Left renal cortex interstitium (tissue), 4 donors: Measurements from ENCODE around the gene TK2. TPM values are rescaled to one million over a fixed set of nuclear protein-coding genes. Genes with fewer than 3 reads are reported as not detected.
"Not testable (repeated sequence)": the region's sequence is repeated elsewhere in the genome, so short reads cannot be mapped to it uniquely, and the experiment has no call there.

Experiments
- DNase-seq, 4 donors: peaks; one replicate each; pipeline ENCODE4 v3.0.0-alpha.2; 2013; ENCODE audit warnings: low read depth in 4 of 4, low spot score in 2 of 4, missing footprints in 1 of 4
- polyA plus RNA-seq, 4 donors: library from polyadenylated mRNA; unstranded; fragments of 120-200 nt; gene quantifications; one replicate each; pipeline ENCODE4 v1.2.1, GENCODE V29; 2013; ENCODE audit not compliant: insufficient read length in 4 of 4

The TK2 gene
- polyA plus RNA-seq, 4 donors: 32.4 to 42.8 (median 36.2) TPM

DNA sequence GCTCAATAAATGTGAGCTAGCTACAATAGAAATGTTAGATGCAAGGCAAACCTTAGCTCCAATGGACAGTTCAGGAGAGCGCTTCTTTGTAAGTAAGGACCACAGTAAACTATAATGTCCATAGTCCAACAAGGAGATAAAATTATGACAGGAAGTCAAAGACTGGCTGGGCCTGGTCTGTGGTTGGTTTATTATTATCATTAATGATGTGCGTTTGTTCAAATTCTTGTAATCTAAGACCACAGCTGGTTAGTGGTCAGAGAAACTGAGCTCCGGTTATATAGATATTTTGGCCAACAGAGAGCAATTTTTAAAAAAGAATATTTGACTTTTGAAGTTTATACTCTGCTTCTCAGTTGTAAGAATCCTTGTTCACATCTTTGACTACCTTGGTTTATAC, 24.6 kb upstream of the TK2 start:
- DNase-seq: no peak

DNA sequence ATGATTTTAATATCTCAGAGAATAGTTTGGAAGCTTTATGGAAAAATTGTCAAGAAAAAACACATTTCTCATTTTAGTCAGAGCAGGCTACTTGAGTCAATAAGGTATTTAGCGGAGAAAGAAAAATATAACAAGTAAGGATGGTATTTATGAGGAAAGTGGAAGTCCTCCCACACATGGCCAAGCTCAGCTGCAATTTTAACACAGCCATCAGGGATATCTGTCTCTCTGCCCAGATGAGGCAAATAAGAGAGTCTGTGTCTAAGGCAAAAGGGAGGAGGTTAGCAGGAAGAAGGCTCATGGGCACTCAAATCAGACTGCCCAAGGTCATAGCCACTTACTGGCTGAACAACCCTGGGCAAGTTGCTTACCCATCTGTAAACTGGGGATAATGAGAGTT, 24.2 kb upstream of the TK2 start:
- DNase-seq: no peak

DNA sequence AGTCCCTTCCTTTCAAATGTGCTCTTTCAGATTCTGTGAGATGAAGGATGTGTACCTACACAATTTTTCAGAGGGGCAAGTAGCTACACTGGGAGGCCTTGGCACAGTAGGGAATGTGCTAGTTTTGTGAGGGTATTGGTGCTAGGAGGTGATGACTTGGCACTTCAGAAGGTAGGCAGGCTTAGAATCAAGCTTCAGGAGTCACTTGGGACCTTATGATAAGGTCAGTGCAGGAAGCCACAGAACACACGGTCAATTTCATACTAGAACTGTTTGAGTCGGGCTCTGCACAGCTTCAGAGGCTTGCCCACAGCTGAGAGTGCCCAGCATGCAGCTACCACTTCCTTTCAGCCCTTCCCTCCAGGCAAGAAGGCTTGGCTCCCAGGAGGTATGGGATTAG, 22.4 kb upstream of the TK2 start:
- DNase-seq: no peak

DNA sequence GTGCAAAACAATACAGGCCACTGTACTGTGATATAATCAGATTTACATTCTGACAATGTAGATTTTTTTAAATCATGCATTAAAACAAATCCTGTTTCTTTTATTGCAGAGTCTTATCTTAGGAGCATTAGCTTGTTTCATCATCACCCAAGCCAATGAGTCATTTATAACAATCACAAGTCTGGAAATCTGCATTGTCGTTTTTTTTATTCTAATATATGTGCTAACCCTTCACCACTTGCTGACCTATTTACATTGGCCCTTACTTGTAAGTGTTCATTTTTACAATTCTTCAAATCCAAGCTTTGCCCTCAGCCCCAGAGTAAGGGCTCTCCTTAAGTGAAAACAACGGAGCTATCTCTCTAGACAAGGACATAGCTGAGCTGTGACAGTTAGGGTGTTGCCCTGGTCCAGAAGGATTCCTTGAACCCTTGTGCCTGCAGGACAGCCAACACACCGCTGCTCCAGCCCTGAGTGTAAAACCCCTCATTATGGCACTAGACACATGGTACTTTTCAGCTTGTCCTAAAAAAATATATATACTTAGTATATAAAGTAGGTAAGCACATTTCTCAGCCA, 20.0 kb upstream of the TK2 start:
- no peak for DNase-seq

DNA sequence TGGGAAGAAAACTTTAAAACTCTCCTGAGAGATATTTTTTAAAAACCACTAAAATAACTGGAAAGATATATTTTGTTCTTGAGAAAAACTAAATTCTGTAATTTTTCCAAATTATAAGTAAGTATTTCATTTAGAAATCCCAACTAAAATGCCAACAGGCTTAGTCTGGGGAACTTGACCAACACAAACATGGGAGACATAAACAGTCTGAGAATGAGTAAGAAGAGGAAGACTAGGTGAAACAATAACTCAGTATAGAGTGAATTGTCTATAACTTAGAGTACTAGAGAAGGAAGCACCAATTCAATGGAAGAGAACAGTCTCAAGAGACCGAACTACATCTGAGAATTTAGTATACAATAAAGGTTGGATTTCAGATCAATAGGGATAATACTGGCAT, 19.2 kb upstream of the TK2 start:
- no peak for DNase-seq

DNA sequence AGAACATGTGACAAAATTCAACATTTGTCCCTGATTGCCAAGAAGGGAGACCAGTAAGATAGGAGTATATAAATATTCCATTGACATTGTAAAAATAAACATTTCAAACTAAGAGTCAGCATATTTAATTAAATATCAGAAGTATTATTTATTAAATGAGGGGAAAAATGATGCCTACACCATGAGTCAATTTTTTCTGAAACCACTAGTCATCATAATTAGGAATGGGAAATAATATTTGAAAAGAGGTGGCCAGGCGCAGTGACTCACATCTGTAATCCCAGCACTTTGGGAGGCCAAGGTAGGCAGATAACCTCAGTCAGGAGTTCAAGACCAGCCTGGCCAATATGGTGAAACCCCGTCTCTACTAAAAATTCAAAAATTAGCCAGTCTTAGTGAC, 18.4 kb upstream of the TK2 start:
- DNase-seq: no peak

DNA sequence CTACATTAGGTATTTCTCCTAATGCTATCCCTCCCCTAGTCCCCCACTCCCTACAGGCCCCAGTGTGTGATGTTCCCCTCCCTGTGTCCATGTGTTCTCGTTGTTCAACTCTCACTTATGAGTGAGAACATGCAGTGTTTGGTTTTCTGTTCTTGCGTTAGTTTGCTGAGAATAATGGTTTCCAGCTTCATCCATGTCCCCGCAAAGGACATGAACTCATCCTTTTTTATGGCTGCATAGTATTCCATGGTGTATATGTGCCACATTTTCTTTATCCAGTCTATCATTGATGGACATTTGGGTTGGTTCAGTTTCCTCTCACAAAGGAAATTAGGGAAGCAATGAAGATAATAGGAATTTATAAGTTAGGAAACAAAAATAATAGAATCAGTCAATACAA, 17.3 kb upstream of the TK2 start:
- not testable (repeated sequence) for DNase-seq

DNA sequence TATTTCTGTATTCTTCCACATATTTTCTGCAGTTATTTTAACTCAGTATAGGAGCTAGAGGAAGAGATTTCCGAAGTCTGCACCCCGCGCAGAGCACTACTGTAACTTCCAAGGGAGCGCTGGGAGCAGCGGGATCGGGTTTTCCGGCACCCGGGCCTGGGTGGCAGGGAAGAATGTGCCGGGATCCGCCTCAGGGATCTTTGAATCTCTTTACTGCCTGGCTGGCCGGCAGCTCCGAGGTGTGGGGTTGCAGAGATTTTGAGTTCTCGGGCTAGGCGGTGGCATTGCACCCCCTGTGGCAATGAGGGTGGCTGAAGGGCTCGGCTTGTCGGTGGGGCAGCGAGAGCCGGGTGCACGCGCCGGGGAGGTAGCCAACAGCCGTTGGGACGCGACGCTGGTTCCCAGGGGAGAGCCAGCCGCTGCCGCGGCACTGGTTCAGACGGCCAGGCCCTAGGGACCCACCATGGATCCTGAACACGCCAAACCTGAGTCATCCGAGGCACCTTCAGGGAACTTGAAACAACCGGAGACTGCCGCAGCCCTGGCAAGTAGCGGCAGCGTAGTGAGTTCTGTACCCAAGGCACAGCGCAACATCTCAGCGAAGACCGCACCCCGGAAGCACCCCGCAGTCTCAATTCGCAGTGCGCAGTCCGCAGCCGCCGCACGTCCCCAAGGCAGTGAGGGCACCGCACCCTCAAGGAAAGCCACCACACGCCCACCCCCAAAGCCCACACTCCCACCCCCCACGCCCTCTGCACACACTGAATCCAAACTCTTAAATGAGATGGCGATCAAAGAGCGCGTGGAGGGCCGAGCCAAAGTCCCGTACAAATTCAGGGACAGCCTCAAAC, 16.4 kb upstream of the TK2 start, which contains the start of gene CMTM1:
Gene CMTM1 (plus strand): TSS at position 389 of the 851 bp plus-strand sequence. CDS start 75 bp downstream, at position 464.
- no peak for DNase-seq

DNA sequence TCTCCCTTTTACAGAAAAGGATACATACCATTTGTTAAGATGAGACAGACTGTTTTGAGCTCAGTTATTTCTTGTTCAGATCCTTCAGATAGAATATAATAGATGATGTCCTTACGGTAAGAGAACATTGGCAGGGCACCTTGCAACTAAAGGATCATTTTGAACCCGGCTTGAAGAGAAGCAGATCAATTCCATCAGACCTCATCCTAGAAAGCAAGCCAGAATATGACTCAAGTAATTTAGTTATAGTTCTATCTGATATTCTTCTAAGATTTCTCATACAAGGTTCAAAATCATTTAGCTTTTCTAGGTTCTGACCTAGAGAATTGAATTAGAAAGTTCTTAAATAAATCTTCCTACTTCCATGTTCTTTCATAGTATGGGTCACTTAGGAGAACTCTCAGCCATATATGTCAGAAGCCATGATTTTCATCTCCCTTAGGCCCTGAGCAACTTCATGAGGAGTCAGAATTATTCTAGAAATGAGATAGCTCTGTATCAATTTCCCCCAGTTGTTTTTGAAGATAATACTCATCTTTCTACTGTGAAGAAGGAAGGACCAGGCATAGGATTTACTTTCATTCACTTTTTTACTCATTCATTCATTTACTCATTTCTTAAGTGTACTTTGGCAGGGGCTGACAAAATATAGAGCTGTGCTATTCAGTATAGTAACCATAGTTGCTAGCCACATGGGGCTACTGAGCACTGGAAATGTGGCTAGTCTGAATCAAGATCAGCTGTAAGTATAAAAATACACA, 13.8 kb upstream of the TK2 start:
- DNase-seq: no peak

DNA sequence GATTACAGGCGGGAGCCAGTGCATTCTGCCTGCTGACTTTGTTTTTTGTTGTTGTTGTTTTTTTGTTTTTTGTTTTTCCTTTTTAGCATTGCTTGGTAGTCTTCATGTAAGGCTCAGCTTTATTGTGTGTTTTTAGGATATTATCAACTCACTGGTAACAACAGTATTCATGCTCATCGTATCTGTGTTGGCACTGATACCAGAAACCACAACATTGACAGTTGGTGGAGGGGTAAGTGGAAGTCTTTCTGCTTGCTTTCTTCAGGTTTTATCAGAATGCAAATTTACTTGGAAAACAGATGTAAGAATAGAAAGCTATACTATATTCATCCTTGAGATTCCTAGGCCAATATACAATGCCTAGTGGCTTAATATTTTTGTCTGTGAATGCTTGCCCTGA, 13.1 kb upstream of the TK2 start:
- no peak for DNase-seq

DNA sequence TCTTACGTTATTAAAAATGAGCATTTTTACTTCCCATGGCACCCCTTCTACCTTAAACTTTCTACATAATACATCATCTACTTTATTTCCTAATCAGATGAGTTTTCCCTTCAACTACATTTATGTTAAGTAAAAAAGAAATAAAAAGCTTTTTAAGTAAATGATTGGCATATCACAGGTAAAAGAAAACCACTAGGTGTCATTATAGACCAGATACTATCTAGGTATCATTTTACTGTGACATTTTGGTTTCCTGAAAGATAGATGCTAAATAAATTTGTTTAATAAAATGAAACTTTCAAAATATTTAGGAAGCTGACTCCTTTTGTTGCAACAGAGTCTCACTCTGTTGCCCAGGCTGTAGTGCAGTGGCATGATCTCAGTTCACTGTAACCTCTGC, 12.5 kb upstream of the TK2 start:
- no peak for DNase-seq

DNA sequence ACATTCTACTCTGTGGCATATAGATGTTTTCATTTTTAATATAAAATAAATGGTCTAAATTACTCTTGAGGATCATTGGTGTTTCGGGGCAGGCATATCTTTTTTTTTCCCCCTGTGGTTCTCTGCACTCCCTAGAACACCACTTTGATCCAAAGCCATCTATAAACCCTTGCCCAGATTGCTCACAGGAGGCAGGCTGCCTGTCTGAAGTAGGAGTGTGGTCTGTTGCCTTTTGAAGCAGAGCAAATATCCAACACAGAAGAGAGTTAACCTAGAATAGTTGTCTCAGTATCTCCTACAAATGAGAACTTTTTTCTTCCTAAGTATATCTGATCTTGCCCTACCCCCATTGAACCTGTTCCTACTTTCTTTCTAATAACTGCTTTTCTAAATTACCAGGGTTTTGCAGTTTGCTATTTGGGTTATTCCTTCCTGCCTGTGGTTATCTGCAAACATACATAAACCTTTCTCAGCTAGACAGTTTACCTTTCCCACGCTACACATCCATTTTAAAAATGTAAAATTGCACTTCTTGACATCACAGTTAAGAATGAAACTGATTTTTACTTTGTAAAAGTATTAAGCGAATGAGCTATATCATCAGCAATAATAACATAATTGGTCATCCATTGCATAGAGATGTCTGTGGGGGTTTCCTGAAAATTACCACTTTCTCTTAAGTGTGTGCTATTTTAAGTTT, 11.6 kb upstream of the TK2 start:
- no peak for DNase-seq

DNA sequence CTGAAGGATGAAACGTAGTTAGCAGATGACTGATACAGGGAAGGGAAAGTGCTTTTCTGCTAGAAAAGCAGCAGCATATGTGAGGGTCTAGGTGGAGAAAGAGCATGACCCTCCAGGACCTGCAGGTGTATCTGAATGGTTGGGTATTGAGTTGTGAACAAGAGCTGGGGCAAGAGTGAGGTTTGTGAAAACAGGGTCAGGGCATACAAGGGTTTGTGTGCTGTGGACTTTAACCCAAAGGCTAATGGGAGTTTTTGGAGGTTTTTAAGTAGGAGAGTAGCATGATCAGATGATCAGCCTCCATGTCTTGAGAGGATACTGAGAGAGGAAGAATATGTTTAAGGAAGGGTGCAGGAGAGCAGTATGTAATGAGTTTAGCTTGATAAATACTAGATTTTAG, 10.2 kb upstream of the TK2 start:
- DNase-seq: no peak

DNA sequence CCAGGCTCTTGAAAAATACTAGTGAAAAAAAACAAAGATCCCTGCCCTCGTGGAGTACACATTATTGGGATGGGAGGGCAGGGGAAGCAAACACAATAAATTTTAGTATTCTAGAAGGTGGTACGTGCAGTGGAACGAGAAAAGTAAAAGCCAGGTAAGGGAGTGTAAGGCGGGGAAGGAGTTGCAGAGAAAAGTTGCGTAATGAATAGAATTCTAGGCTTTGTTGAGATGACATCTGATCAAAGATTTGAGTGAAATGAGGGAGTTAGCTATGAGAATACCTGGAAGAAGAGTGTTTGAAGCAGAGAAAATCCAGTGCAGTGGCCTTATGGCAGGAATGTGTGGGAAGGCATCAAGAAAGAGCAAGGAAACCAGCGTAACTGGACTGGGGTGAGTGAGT, 4.6 kb upstream of the TK2 start:
- DNase-seq: no peak

DNA sequence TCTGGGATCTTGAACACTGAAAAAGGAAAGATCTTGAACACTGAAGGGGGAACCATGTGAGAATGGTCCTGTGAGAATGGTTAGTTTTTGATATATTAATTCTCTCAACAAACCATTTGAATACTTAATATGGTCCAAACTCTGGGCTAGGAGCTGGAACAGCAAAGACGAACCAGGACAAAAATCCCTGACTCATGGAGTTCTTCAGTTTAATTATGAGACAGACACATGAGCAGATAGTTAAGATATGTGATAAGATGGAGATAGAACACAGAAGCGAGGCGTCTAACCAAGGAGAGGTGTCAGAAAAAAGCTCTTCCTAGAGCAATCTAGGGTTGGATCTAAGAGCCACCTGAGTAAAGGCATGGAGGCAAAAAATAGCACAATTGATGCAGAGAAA, 4.1 kb upstream of the TK2 start:
- DNase-seq: no peak

DNA sequence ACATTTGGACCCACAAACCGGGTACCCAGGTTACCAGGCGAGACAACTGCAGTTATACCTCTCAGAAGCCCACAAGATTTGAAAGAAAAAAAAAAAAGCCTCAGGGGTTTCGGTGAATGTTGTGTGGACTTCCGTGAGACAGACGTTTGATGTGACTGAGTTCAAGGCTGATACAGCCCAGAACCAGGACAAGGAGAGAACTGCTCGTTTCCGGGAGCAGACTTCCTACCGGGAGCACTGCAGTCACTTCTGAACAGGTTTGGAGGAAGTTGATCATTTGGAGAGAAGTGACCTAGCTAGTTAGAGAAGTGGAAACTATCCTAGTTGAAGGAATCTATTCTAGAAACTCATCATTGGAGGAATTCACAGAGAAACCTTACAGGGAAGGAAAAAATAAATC, 3.3 kb upstream of the TK2 start:
- DNase-seq: no peak

DNA sequence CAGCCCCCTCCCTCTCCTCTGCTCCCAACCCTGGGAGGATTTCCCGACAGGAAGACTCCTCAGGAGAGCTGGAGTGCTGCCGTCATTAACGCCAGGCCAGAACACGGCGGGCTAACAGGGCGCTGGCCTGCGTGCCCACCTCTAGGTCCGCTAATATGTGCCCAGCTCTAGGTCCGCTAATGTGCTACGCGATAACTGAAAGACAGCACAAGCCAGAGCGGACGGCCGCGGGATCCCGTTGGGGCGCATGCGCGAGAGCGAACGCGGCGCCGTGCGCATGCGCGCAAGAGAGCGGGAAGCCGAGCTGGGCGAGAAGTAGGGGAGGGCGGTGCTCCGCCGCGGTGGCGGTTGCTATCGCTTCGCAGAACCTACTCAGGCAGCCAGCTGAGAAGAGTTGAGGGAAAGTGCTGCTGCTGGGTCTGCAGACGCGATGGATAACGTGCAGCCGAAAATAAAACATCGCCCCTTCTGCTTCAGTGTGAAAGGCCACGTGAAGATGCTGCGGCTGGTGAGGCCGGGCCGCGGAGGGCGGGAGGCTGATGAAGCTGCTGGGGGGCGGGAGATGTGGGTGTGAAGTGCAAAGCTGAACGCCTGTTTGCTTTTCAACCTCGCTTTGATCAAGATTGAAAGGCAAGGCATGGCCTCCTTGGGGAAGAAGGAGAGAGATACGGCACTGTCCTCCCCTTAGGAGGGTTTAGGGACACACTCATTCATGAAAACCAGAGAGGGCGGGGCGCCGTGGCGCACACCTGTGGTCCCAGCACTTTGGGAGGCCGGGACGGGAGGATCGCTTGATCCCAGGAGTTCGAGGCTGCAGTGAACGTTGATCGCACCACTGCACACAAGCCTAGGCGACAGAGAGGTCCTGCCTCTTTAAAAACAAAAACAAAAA, 2.6 kb upstream of the TK2 start, which contains the start of gene CKLF:
Gene CKLF (plus strand): TSS at position 291 of the 892 bp plus-strand sequence. CDS start 140 bp downstream, at position 431.
- DNase-seq: peak; percentile 85 to 93 (median 86)

DNA sequence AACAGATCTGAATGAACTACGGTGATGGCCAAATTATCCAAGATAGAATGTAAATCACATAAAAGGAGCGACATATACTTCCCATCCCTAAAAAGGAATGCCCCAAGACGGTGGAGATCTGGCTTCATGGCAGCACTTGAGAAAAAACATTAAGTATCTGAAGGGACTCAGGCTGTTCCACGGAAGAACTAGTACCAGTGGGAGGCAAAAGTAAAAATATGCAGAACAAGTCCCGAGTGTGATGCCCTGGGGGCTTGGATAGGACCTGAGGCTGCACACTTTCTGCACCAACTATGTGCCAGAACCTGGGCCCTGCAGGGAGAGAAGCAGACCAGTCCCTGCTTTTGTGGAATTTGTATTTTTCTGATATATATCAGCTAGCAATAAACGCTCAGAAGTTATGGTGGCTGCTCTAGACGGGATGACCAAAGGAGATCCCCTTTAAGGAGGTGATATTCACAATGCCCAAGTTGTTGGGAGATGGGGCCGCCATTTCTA, 1.9 kb upstream of the TK2 start:
- no peak for DNase-seq

DNA sequence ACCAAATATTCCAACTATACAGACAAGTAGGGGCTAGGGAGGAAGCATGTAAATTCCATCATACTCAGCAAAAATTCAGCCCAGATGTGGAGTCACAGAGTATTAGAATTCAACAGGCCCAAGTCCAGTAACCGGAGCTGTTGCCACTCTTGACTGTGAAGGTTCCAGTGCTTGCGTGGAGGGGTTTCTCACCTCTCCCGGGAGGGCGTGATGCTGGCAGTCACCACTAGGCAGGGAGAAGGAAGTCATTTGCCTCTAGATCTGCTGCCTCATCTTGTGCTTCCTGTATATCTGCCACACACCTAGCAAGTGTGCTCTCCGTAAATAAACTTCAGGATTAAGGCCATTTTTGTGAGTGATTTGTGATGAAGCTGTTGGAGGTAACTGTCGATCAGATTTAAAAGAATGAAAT, 1.4 kb upstream of the TK2 start:
- peak in 1 of 4 donors; percentile 11 for DNase-seq

DNA sequence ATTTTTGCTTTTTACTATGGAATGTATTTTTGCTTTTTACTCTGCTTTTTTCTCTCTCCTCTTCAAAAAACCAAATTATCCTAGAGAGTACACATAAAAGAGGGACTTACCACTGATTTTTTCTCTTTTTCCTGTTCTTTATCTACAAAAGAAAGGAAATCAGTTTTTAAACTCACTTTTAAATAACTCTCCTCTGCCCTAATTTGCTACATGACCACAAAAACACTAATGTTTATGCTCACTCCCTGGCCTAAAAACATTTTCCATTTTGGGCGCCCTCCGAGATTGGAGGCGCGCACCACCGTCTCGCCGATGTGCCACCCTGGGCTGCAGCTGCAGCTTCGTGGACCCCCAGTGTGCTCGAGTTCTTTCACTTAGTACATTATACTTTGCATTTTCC, 1.1 kb downstream of the TK2 start:
- DNase-seq: peak in 1 of 4 donors; percentile 14
